Endodermal cell (in vitro differentiated cells): ENCODE results near the gene FOXN4. TPM values are rescaled to one million over a fixed set of nuclear protein-coding genes. Genes with fewer than 3 reads are reported as not detected.

ENCODE experiments used
- DNase-seq: peaks from one replicate; pipeline ENCODE4 v3.0.0-alpha.2; 2017
- H3K27ac ChIP-seq: 2 replicates; pipeline ENCODE4 v1.5.1; 2013; ENCODE audit warnings: mild to moderate bottlenecking, low read depth, low read length, moderate library complexity
- H3K27me3 ChIP-seq: 2 replicates; pipeline ENCODE4 v1.6.1; 2013; ENCODE audit warnings: mild to moderate bottlenecking, low read length, moderate library complexity; ENCODE audit not compliant: insufficient read depth, control insufficient read depth, poor library complexity, severe bottlenecking
- H3K36me3 ChIP-seq: 2 replicates; pipeline ENCODE4 v1.7.0; 2013; ENCODE audit warnings: mild to moderate bottlenecking, low read length, moderate library complexity; ENCODE audit not compliant: control insufficient read depth, insufficient read depth
- H3K4me1 ChIP-seq: one replicate; pipeline ENCODE4 v1.7.0; 2013; ENCODE audit warnings: low read length; ENCODE audit not compliant: control insufficient read depth, insufficient read depth
- H3K4me3 ChIP-seq: 2 replicates; pipeline ENCODE4 v1.5.1; 2013; ENCODE audit warnings: mild to moderate bottlenecking, low read length, moderate library complexity
- H3K9ac ChIP-seq: 2 replicates; pipeline ENCODE4 v1.6.1; 2013; ENCODE audit warnings: mild to moderate bottlenecking, low read length, moderate library complexity; ENCODE audit not compliant: poor library complexity, severe bottlenecking; ENCODE audit errors: extremely low read depth
- H3K9me3 ChIP-seq: 2 replicates; pipeline ENCODE4 v1.6.1; 2013; ENCODE audit warnings: mild to moderate bottlenecking, low read length, moderate library complexity; ENCODE audit not compliant: control insufficient read depth
- H3K27ac Mint-ChIP-seq: 2 replicates; pipeline ENCODE4 v1.8.0; 2020; ENCODE audit warnings: mixed read lengths
- H3K27me3 Mint-ChIP-seq: 2 replicates; pipeline ENCODE4 v1.8.0; 2021; ENCODE audit warnings: mild to moderate bottlenecking, mixed read lengths; ENCODE audit not compliant: insufficient read depth
- H3K36me3 Mint-ChIP-seq: 2 replicates; pipeline ENCODE4 v1.8.0; 2020; ENCODE audit warnings: low read depth, mixed read lengths
- H3K4me1 Mint-ChIP-seq: 2 replicates; pipeline ENCODE4 v1.8.0; 2020; ENCODE audit warnings: mixed read lengths
- H3K4me3 Mint-ChIP-seq: 2 replicates; pipeline ENCODE4 v1.8.0; 2020; ENCODE audit warnings: mild to moderate bottlenecking, moderate library complexity, mixed read lengths
- H3K9me3 Mint-ChIP-seq: 2 replicates; pipeline ENCODE4 v1.8.0; 2020; ENCODE audit warnings: mild to moderate bottlenecking, mixed read lengths
- CTCF ChIP-seq: fragments of 200-600 bp; sonication (generic); conservative IDR thresholded peaks from 2 replicates; pipeline ENCODE4 v1.5.0; 2021; ENCODE audit warnings: antibody characterized with exemption, mild to moderate bottlenecking
- WGBS, 2 experiments: methylation state at CpG; one replicate each; pipeline versions ENCODE4 v1.1.5 to v1.1.7; 2013; ENCODE audit warnings: missing lambda C conversion rate in 2 of 2, mixed read lengths in 1 of 2; ENCODE audit not compliant: insufficient coverage in 1 of 2, insufficient read length in 1 of 2; 5-methylcytosine and 5-hydroxymethylcytosine counted together
- total RNA-seq, 2 donors: library from RNA; stranded (reverse); fragmentation: NEBNext Ultra II Directional in 1 of 2; extraction: Animal tissue kit (Norgen Biotek cat#: 25700) in 1 of 2; gene quantifications; 2 replicates in 1 of 2; 3 replicates in 1 of 2; pipeline ENCODE4 v1.2.1, GENCODE V29; 2021

FOXN4 gene
- total RNA-seq, 2 donors from 2014 or later: 0.20 to 0.55 TPM

GRCh38 chr12:109287181-109287580, 21.9 kb downstream of the FOXN4 start:
- Histone ChIP-seq H3K4me3 (no peak overlapping the region), H3K27me3 (no peaks in the 10 kb centered on the region), H3K4me1 (no peaks in the 10 kb centered on the region), H3K9ac (no peak overlapping the region), H3K27ac (no peak overlapping the region), H3K9me3 (no peaks in the 10 kb centered on the region), H3K36me3 (no peaks in the 10 kb centered on the region)
- Mint-ChIP-seq H3K36me3 (no peaks in the 10 kb centered on the region), H3K27me3 (no peaks in the 10 kb centered on the region), H3K9me3 (no peaks in the 10 kb centered on the region), H3K4me3 (no peak overlapping the region), H3K27ac (no peak overlapping the region), H3K4me1 (no peaks in the 10 kb centered on the region)
- no peak for TF ChIP-seq CTCF
- 70 to 86% methylated on average over 2 to 7 of the region's 7 CpGs for WGBS, 2 experiments
- DNase-seq: no peak

- Histone ChIP-seq H3K9ac (no peak overlapping the region), H3K9me3 (no peaks in the 10 kb centered on the region), H3K27ac (no peak overlapping the region), H3K4me3 (no peak overlapping the region), H3K36me3 (no peaks in the 10 kb centered on the region), H3K4me1 (no peaks in the 10 kb centered on the region), H3K27me3 (no peaks in the 10 kb centered on the region)
- TF ChIP-seq CTCF: no peak
- H3K4me1 Mint-ChIP-seq: no peaks in the 10 kb centered on the region
- no peak overlapping the region for H3K27ac Mint-ChIP-seq
- no peaks in the 10 kb centered on the region for H3K27me3 Mint-ChIP-seq
- no peak for DNase-seq
- no peaks in the 10 kb centered on the region for H3K9me3 Mint-ChIP-seq
- H3K4me3 Mint-ChIP-seq: no peak overlapping the region
- WGBS, 2 experiments: 85 to 93% methylated on average over 4 of the region's 4 CpGs
- H3K36me3 Mint-ChIP-seq: no peaks in the 10 kb centered on the region
Observed at GRCh38 chr12:109286652-109287051, 22.4 kb downstream of the FOXN4 start.

- H3K9me3 ChIP-seq: no peaks in the 10 kb centered on the region
- H3K27ac ChIP-seq: no peak overlapping the region
- H3K27ac Mint-ChIP-seq: no peak overlapping the region
- H3K4me1 ChIP-seq: no peaks in the 10 kb centered on the region
- no peak for TF ChIP-seq CTCF
- H3K36me3 Mint-ChIP-seq: no peaks in the 10 kb centered on the region
- no peak for DNase-seq
- H3K4me3 ChIP-seq: no peak overlapping the region
- H3K9ac ChIP-seq: no peak overlapping the region
- no peaks in the 10 kb centered on the region for H3K27me3 Mint-ChIP-seq
- H3K4me3 Mint-ChIP-seq: no peak overlapping the region
- H3K4me1 Mint-ChIP-seq: no peaks in the 10 kb centered on the region
- no peaks in the 10 kb centered on the region for H3K27me3 ChIP-seq
- no peaks in the 10 kb centered on the region for H3K9me3 Mint-ChIP-seq
- no peaks in the 10 kb centered on the region for H3K36me3 ChIP-seq
Observed at GRCh38 chr12:109286252-109286651, 22.8 kb downstream of the FOXN4 start.
